ENCODE results near the gene GNAI1.

The GNAI1 gene

GRCh38 chr7:80204919-80205318, 70.3 kb downstream of the GNAI1 start:
- peaks cover 13% of the 10 kb centered on the region; the same call in 1 of the 2 replicates for H3K27me3 ChIP-seq (ENCODE audit: insufficient read depth, low read depth)
- H3K4me1 ChIP-seq (ENCODE audit: low read depth, poor library complexity, severe bottlenecking) = peaks cover 19% of the 10 kb centered on the region
- H3K36me3 ChIP-seq (ENCODE audit: insufficient read depth) = no peaks in the 10 kb centered on the region
- no peaks in the 10 kb centered on the region for H3K79me2 ChIP-seq (ENCODE audit: insufficient read depth, low read depth)
- no peak overlapping the region for H2AFZ ChIP-seq (ENCODE audit: low read depth)
- H3K27ac ChIP-seq = no peak overlapping the region
- no peak overlapping the region for H3K9ac ChIP-seq
- no peak for TF ChIP-seq CTCF (conservative IDR thresholded peaks at IDR 0.05; ENCODE audit: low read depth, low read length)
- 0 out of 2 replicates have a peak, but pooled peaks cover 3% of the 10 kb centered on the region for H4K20me1 ChIP-seq (ENCODE audit: insufficient read depth)
- no peak overlapping the region for H3K4me2 ChIP-seq
- no peak overlapping the region for H3K4me3 ChIP-seq (IDR thresholded peaks at IDR 0.05; ENCODE audit: insufficient read depth, low read depth, low read length)

GRCh38 chr7:80206763-80207162, 72.1 kb downstream of the GNAI1 start:
- Histone ChIP-seq H3K9ac (no peak overlapping the region), H3K79me2 (ENCODE audit: insufficient read depth, low read depth) (no peaks in the 10 kb centered on the region)

GRCh38 chr7:80207501-80207900, 72.9 kb downstream of the GNAI1 start:
- Histone ChIP-seq H4K20me1 (ENCODE audit: insufficient read depth) (0 out of 2 replicates have a peak, but pooled peaks cover 3% of the 10 kb centered on the region), H3K79me2 (ENCODE audit: insufficient read depth, low read depth) (no peaks in the 10 kb centered on the region), H3K27me3 (ENCODE audit: insufficient read depth, low read depth) (peaks cover 13% of the 10 kb centered on the region; the same call in 1 of the 2 replicates), H3K27ac (no peak overlapping the region), H3K4me2 (peak overlapping the region; percentile 26; the same call in 1 of the 2 replicates), H3K4me3 (IDR thresholded peaks at IDR 0.05; ENCODE audit: insufficient read depth, low read depth, low read length) (no peak overlapping the region), H3K4me1 (ENCODE audit: low read depth, poor library complexity, severe bottlenecking) (peaks cover 19% of the 10 kb centered on the region), H3K36me3 (ENCODE audit: insufficient read depth) (no peaks in the 10 kb centered on the region), H3K9ac (no peak overlapping the region), H2AFZ (ENCODE audit: low read depth) (no peak overlapping the region)
- TF ChIP-seq CTCF (conservative IDR thresholded peaks at IDR 0.05; ENCODE audit: low read depth, low read length) = no peak

More at GRCh38 chr7:80206763-80207162, 72.1 kb downstream of the GNAI1 start:
- TF ChIP-seq CTCF (conservative IDR thresholded peaks at IDR 0.05; ENCODE audit: low read depth, low read length) = no peak
- Histone ChIP-seq H3K4me3 (IDR thresholded peaks at IDR 0.05; ENCODE audit: insufficient read depth, low read depth, low read length) (no peak overlapping the region), H3K4me2 (peak overlapping the region; percentile 26; the same call in 1 of the 2 replicates), H4K20me1 (ENCODE audit: insufficient read depth) (0 out of 2 replicates have a peak, but pooled peaks cover 3% of the 10 kb centered on the region), H3K36me3 (ENCODE audit: insufficient read depth) (no peaks in the 10 kb centered on the region), H3K4me1 (ENCODE audit: low read depth, poor library complexity, severe bottlenecking) (peaks cover 19% of the 10 kb centered on the region), H3K27ac (no peak overlapping the region), H3K27me3 (ENCODE audit: insufficient read depth, low read depth) (peaks cover 13% of the 10 kb centered on the region; the same call in 1 of the 2 replicates), H2AFZ (ENCODE audit: low read depth) (no peak overlapping the region)

- Histone ChIP-seq H3K36me3 (ENCODE audit: insufficient read depth) (no peaks in the 10 kb centered on the region), H2AFZ (ENCODE audit: low read depth) (no peak overlapping the region), H3K27ac (no peak overlapping the region), H3K27me3 (ENCODE audit: insufficient read depth, low read depth) (peaks cover 13% of the 10 kb centered on the region; the same call in 1 of the 2 replicates), H3K9ac (no peak overlapping the region), H3K4me1 (ENCODE audit: low read depth, poor library complexity, severe bottlenecking) (peaks cover 19% of the 10 kb centered on the region), H3K4me3 (IDR thresholded peaks at IDR 0.05; ENCODE audit: insufficient read depth, low read depth, low read length) (no peak overlapping the region), H3K4me2 (no peak overlapping the region), H3K79me2 (ENCODE audit: insufficient read depth, low read depth) (no peaks in the 10 kb centered on the region), H4K20me1 (ENCODE audit: insufficient read depth) (0 out of 2 replicates have a peak, but pooled peaks cover 3% of the 10 kb centered on the region)
- TF ChIP-seq CTCF (conservative IDR thresholded peaks at IDR 0.05; ENCODE audit: low read depth, low read length) = no peak
These were observed 74.1 kb downstream of the GNAI1 start for GRCh38 chr7:80208700-80209099.
